GM18505 (cell line): ENCODE results near the gene ACAN.
A peak's percentile ranks its signal among the peaks of the same experiment; 100 is the strongest.

Experiments used
- ATAC-seq: cut with Tn5 transposase; IDR thresholded peaks from one replicate; pipeline ENCODE4 v1.9.1; 2021; ENCODE audit not compliant: unreplicated experiment
- POLR2A ChIP-seq: IDR thresholded peaks from 4 replicates; pipeline ENCODE4 v1.6.1; 2011; ENCODE audit warnings: borderline replicate concordance; ENCODE audit not compliant: insufficient read depth, insufficient read length; ENCODE audit errors: extremely low read depth

The ACAN gene

DNA sequence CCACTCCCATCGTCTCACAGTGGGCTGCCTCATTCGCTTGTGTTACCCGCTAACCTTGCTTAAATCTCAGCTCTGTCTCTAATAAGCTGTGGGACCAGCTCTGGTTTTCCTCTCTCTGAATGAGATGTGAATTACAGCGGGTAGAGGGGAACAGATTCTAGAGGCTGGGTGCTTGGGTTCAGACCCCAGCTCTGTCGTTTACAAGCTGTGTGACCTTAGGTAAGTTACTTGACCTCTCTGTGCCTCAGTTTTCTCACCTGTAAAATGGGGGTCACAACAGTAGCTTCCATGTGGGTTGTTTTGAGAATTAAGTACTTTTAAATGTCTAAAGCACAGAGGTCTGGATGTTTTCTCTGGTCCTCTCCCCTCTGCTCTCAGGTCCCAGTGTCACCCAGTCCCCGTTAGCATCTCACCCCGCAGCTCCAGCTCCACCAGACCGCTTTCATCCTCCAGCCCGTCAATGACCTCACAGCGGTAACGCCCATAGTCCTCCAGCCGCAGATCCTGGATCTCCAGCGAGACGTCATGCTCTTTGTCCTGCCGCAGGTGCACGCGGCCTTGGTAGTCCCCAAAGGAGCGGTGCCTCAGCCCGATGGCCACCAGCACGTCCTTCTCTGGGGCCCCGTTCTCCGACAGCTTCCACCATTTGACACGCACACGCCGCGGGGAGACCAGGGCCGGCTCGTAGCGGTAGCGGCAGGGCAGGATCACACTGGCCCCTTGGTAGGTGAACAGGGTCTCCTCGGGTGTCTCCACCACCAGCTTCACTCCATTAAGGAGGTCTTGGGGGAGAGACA is 77.9 kb downstream of the ACAN start:
- no peak for TF ChIP-seq POLR2A
- ATAC-seq: no peak

DNA sequence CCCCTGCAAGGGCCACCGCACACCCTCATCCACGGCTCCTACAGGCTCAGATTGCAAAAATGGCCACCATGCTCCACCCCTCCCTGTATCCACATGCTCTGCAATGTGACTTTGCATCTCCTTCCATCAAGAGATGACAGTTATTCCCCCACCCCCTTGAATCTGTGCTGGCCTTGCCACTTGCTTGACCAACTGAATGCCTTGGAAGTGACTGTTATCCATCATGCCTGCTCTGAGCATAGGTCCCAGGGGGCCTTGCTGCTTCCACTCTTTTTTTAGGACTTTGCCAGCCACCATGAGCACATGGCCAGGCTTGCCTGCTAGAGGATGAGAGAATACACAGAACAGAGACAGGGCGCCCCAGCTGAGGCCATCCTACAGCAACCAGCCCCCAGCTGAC is 78.5 kb downstream of the ACAN start:
- TF ChIP-seq POLR2A: no peak

GRCh38 chr15:88882785-88883184 is 79.5 kb downstream of the ACAN start:
- no peak for TF ChIP-seq POLR2A
- ATAC-seq: no peak

More for the DNA sequence above, 78.5 kb downstream of the ACAN start:
- ATAC-seq: no peak

GRCh38 chr15:88887068-88887580 is 83.9 kb downstream of the ACAN start:
- no peak for ATAC-seq
- no peak for TF ChIP-seq POLR2A

GRCh38 chr15:88888719-88889118 is 85.5 kb downstream of the ACAN start:
- ATAC-seq: no peak
- no peak for TF ChIP-seq POLR2A

GRCh38 chr15:88890495-88890894 is 87.3 kb downstream of the ACAN start:
- ATAC-seq: no peak
- TF ChIP-seq POLR2A: no peak

DNA sequence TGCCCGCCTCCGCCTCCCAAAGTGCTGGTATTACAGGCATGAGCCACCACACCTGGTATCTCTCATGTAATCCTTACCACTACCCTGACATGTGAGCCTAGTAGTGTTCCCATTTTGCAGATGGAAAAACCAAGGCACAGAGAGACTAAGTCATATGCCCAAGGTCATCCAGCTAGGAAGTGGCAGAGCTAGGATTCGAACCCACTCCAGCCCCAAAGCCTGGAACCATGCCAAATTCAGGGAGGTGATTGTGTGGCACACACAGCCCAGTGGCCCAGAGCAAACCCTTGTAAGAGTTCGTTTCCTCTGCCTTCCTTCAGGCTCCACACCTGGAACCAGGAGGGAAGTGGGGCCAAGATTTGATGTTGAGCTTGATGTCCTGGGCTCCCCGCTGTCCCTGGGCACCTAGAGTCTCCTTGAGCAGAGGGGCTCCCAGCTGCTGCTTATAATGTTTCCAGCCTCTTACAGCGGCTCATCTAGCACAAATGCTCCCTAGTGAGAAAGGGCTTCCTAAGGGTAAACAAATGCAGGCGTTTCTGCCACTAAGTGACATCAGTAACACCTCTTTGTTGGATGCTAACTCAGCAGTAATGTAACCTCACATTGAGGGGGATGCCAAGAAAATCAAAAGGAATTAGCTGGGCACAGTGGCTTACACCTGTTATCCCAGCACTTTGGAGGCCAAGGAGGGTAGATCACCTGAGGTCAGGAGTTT is 88.5 kb downstream of the ACAN start:
- no peak for ATAC-seq
- no peak for TF ChIP-seq POLR2A

DNA sequence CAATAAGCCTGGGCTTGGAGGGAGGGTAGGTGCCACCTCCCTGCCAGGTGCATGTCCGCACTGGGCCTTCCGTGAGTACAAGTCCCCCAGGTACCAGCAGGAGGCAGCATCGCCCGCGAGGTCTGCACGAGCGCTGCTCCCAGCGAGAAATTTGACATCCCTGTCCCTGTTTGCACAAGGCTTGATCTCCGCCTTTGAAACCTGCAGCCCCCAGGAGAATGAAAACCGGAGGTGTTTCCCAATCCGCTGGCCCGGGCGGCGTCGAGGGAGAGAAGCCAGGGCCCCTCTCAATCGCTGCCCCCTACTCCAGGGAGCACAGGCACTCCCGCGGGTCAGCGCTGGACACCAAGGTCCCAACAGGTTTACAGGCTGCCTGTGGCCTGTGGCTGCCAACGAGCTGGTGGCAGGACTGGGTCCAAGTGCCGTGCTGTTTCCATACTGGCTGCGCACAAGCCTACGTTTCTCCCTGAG is 91.1 kb downstream of the ACAN start:
- TF ChIP-seq POLR2A: no peak
- peak; percentile 42 for ATAC-seq

- no peak for TF ChIP-seq POLR2A
- ATAC-seq: no peak
Observed at GRCh38 chr15:88894819-88895767, 91.9 kb downstream of the ACAN start, which contains the start of gene HAPLN3. TSS of gene HAPLN3 (minus strand) at chr15:88895544. CDS start at chr15:88887298, 8,246 bp downstream.

GRCh38 chr15:88896333-88897033 is 93.2 kb downstream of the ACAN start:
- TF ChIP-seq POLR2A: no peak
- ATAC-seq: no peak

GRCh38 chr15:88897142-88897455 is 93.9 kb downstream of the ACAN start:
- no peak for TF ChIP-seq POLR2A
- ATAC-seq: no peak

GRCh38 chr15:88897456-88898194 is 94.4 kb downstream of the ACAN start:
- TF ChIP-seq POLR2A: no peak
- peak; percentile 98 for ATAC-seq

GRCh38 chr15:88898736-88899135 is 95.5 kb downstream of the ACAN start:
- TF ChIP-seq POLR2A: no peak
- ATAC-seq: no peak
